GM19239 (cell line): ENCODE data around the gene CYB5R4.

Source experiments
- DNase-seq: peaks from one replicate; pipeline ENCODE4 v3.0.0; 2011; ENCODE audit warnings: low spot score; ENCODE audit not compliant: insufficient read length
- FAIRE-seq: peaks from 2 replicates; lab custom pipeline; 2011; peaks lifted over from hg19 to GRCh38; lab: Jason Lieb, UNC

Gene CYB5R4, protein sequence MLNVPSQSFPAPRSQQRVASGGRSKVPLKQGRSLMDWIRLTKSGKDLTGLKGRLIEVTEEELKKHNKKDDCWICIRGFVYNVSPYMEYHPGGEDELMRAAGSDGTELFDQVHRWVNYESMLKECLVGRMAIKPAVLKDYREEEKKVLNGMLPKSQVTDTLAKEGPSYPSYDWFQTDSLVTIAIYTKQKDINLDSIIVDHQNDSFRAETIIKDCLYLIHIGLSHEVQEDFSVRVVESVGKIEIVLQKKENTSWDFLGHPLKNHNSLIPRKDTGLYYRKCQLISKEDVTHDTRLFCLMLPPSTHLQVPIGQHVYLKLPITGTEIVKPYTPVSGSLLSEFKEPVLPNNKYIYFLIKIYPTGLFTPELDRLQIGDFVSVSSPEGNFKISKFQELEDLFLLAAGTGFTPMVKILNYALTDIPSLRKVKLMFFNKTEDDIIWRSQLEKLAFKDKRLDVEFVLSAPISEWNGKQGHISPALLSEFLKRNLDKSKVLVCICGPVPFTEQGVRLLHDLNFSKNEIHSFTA

DNA sequence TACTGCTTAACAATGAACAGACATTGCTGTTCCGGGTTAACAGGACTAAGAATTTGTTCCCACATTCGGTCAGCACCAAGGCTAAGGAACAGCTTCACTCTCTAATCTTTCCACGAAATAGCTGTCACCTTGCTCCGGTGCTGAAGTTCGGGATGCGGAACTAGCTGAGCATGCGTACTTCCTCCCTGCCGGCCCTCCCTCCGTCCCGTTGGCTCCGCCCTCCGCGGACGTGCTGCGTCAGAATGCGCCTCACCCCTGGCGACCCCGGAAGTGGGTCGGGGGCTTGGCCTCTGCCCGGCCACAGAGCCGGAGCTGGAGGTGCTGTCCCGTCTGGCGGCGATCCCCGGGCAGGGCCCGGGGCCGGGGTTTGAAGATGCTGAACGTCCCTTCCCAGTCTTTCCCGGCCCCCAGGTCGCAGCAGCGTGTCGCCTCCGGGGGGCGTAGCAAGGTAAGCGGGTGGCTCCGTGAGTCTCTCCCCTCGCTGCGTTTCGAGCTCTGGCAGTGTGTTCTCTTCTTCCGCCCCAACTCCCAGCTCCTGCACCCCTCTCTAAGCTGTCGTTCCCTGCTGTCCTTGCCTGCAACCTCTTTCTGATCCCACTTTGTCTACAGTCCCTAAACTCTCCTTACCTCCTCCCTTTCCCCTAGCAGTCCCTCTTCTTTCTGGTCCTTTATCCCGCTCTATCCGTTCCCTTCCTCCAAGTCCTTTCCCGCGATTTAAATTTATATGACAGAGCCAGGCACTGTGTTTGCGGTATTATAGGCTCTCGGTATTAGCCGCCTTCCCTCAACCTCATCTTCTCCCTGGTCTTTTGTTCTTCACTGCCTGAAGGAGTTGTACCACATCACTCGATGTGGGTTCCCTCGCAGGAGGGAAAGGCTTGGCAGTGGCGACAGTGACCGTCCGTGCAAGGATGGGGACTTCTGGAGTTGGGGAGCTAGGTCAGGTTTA is at the start of gene CYB5R4:
Gene CYB5R4 (plus strand): TSS at position 280 of the 949 bp plus-strand sequence. CDS start 94 bp downstream, at position 374.
- DNase-seq (peak; percentile 92), FAIRE-seq (peak; percentile 99)

DNA sequence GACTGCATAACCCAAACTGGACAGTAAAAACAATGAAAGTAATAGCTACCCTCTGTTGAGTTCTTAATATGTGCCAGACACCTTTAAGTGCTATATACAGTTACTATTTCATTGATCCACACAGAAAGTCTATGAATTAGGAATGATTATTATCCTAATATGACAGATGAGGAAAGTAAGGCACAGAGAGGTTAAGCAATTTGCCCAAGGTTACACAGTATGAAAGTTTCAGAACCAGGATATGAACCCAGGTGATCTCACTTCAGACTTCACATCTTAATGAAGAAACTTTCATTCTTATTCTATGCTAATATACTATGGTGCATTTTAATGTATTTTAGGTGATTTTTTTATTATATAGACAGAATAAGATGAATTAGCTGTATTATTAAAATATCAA is 46.9 kb upstream of the CYB5R4 start:
- FAIRE-seq (no peak), DNase-seq (no peak)

DNA sequence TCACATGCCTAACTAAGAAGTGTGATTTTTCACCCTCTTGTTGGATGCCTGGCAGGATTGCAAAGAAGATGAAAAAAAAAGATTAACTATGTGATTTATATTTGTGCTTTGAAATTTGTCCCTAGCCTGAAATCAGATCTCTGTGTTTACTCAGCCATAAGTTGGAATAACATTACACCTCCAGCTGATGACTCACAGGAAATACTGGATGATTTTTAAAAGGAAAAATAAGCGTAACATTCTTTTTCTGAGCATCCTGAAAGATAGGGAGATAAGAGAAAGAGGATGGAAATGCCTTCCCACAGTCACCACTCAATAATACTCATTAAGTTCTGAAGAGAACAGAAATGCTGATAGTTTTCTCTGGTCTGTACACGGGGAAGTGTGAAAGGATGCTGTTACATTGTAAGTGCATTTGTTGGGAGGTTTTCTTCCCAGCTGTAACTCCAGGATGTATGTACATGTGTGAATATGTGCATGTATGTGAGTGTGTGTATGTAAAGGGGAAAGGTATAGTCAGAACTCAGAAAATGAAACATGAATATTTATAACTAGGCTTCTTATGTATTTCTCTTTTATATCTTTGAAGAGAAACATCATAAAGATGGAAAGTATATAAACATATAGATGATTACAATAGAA is 43.7 kb upstream of the CYB5R4 start:
- no peak for FAIRE-seq
- no peak for DNase-seq

DNA sequence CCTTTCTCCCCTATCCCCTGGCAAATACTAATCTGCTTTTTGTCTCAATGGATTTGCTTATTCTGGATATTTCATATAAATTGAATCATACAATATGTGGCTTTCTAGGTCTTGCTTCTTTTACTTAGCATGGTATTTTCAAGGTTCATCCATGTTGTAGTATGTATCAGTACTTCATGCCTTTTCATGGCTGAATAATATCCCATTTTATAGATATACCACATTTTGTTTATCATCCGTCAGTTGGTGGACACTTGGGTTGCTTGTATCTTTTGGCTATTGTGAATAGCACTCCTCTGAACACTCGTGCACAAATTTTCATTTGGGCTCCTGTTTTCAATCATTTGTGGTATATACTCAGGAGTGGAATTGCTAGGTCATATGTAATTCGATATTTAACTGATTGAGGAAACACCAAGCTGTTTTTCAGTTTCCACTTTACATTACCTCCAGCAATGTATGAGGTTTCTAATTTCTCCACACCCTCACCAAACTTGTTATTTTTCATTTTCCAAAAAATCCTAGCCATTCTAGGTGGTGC is 36.8 kb upstream of the CYB5R4 start:
- no peak for FAIRE-seq
- no peak for DNase-seq

DNA sequence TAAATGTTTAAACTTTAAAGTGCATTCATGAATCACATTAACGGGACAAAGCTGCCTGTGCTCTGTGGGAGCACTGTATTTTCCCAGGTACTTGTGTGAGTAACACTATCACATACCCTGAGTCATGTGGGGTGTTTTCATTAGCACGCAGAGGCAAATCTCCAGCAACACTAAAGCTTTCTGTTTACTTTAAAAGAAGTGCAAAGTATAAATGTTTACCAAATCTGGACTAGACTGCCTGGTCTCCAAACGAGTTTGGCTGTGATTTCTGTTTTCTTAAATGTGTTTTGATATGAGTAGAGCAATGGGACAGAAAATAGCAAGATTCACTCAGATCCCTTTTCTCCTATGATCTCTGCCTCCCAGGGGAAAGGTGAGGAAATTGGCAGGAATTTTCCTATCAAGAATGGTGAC is 35.1 kb upstream of the CYB5R4 start:
- FAIRE-seq (no peak), DNase-seq (no peak)

DNA sequence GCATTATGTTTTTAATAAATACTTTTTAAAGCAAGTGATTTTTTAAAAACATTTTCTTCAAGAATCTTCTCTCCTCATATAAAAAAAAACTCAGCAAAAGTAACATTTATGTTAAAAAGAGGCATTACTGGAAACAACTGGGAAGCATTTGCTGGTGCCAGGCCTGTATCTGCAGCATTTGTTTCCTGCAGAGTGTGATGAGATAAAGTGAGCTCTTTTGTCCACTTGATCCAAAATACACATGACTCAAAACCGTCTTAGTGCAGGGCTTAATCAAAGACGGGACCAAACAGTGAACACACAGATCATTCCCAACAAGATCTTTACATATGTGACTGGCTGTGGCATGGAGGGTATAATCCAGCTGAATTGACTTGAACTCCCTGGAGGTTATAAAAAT is 34.7 kb upstream of the CYB5R4 start:
- DNase-seq (no peak), FAIRE-seq (no peak)

DNA sequence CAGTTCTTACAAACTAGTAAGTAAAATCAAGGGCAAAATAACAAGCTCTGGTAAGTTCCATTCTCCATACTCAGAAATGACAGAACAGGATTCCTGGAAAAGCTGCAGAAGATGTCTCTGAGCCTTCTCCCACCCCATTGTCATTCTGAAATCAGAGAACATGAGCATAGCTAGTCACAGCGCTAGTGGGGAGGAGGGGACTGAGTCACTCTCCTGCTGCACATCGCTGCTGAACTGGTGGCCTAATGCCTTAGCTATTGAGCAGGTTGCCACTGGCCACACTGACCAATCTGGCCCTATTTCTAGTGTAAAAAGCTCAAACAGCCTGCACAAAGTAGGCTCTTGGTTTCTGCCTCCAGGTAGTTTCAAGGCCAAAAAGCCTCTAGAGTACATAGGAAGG is 32.4 kb upstream of the CYB5R4 start:
- FAIRE-seq, result no peak
- no peak for DNase-seq

DNA sequence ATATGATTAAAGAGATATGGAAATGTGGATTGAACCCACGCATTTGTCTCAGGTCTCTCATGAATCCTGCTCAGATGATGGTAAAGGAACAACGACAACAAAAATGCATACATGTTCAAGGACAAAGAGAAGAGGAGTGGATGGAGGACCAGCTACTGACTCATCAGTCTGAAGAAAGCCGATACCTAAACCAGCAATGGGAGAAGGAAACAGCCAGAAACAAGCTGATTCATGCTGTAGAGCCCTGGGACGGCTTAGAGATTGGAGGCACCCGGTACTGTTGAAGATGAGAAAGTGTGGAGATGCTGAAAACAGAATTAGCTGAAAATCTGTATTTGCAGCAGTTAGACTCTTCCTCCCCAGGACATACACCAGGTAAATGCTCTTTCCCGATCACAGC is 20.8 kb upstream of the CYB5R4 start:
- FAIRE-seq, result no peak
- no peak for DNase-seq

DNA sequence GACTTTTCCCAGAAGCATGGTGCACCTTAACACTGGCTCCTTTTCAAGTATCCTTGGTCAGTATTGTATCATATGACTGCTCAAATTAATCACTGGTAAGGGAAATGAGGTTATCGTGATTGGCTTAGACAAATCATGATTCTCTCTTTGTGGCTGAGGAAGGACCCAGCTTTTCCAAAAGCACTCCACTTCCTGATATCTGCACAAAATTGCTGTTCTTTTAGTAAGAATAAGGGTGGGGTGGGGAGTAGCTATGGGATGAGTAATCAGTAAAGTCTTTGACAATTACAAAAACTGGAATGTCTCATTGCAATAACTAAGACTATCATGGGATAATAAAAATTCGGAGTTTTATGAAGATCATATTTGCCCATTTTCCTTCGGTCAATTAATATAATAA is 15.3 kb upstream of the CYB5R4 start:
- FAIRE-seq (no peak), DNase-seq (no peak)

DNA sequence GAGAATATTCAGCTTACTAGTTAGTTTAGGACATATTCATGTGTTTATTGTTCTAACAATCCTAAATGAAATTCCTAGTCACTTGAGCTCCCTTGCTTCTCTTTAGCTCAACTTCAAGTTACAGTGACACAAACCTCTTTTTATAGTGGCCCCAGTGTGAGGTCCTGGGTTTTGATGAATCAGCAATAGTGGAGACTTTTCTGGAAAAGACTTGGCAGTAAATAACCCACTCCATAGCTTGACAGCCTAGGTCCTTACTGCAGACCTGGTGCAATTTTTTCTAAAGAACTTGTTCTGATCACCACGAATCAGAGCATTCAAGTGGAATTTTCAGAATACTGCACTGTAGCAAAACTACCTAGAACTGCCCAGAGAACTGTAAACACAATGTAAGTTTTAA is 13.2 kb upstream of the CYB5R4 start:
- no peak for FAIRE-seq
- no peak for DNase-seq

DNA sequence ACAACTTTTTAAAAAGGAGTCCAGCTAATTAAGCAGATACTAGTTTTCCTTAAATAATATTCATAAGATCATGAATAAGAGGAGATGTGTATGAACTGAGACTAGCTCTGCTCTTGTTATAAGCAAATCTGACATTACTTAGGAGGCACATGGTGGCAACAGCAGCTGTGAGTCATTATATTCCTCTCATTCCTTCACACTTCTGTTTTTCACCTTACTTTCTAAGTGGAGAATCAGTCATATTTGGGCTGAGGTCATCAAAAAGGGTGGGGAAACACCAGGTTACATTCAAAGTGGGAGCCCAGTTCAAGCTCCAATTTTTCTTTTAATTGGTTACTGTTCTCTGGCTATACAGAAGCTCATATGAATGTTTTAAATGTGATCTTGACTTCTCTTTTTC is 12.3 kb upstream of the CYB5R4 start:
- DNase-seq (no peak), FAIRE-seq (no peak)

DNA sequence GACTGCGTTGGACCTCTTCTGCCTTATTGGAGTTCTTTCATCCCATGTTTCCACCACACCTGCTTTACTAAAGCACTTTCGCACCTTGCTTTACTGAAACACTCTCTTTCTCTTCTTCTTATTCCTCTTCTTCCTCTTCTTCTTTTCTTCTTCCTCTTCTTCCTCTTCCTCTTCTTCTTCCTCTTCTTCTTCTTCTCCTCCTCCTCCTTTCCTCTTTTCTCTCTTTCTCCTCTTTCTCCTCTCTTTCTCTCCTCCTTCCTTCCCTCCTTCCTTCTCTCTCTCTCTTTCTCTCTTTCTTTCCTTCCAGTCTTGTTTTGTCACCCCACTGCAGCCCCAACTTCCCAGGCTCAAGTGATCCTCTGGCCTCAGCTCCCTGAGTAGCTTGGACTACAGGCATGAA is 10.4 kb upstream of the CYB5R4 start:
- DNase-seq, result no peak
- FAIRE-seq, result no peak

DNA sequence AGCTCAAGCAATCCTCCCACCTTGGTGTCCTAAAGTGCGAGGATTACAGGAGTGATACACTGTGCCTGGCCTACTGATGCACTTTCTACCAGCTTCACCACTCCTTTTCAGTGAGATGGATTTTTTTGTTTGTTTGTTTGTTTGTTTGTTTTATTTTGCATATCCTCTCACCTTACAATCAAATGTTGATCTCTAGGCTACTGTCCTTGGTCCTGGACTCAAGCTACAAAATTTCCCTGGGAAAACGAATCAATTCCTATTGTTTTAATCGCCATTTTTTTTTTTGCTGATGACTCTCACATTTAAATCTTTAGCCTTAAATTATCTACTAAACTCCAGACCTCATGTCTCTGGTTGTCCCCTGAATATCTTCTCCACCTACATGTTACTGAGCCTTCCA is 9.9 kb upstream of the CYB5R4 start:
- FAIRE-seq (no peak), DNase-seq (no peak)

DNA sequence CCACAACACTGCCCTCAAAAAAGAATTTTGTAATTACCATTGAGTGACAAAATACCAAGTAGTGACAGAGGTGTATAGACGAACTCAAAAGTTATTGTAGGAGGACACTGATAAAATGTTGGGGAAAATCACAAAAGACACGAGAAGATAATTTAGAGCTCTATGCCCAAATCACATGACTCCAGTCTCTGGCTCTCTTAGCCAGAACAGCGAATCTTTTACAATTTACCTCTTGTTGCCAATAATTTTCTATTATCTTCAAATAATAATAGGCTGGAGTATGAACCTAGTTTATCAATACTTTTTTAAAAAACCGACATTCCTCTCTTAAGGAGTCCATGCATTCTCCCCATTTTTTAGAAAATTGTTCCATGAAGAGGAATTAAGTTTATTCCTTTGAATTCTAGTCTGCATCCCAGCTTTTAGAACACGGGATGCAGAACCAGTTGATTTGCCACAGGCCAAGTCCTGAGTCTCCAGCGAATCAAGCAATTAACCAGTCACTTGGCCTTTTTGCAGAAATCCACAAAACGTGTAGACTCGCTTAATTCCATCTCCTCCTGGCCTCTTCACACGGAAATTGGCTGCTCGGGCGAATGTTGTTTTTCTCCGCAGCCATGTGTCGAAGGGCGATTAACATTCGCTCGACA is 6.8 kb upstream of the CYB5R4 start:
- peak; percentile 37 for FAIRE-seq

DNA sequence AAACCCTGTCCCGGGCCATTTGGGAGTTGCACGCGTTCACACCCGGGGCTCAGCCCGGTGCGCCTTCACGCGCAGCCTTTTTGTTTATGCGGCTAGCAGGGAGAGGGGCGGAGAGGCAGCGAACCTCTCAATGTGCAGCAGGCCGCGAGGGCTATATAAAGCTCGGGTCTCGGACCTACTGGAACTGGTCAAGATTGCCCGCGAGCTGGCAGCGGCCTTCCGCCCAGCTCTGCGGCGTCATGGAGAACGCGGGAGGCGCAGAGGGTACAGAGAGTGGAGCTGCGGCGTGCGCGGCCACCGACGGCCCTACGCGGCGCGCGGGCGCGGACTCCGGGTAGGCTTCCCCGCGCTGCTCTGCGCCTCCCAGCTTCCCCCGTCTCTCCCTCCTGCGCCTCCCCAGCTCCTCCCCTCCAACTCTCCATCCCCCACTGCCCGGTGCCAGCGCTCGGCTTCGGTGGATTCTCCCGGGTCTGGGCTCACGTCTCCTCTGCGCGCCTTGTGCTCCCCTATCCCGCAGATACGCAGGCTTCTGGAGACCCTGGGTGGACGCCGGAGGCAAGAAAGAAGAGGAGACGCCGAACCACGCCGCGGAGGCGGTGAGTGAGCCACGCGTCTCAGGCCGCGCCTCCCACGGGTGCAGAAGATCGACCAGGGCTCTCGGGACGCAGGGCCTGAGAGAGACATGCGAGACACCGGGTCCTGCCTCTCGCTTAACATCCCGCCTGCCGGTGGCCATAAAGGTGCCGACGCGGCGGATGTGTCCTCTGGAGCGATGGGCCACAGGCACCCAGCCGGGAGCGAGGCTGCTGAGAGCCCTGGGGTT is 6.1 kb upstream of the CYB5R4 start, which contains the start of gene RIPPLY2:
Gene RIPPLY2 (plus strand): TSS at position 183 of the 823 bp plus-strand sequence. CDS start 57 bp downstream, at position 240.
- no peak for DNase-seq
- no peak for FAIRE-seq

More for the DNA sequence above, 6.8 kb upstream of the CYB5R4 start:
- no peak for DNase-seq

DNA sequence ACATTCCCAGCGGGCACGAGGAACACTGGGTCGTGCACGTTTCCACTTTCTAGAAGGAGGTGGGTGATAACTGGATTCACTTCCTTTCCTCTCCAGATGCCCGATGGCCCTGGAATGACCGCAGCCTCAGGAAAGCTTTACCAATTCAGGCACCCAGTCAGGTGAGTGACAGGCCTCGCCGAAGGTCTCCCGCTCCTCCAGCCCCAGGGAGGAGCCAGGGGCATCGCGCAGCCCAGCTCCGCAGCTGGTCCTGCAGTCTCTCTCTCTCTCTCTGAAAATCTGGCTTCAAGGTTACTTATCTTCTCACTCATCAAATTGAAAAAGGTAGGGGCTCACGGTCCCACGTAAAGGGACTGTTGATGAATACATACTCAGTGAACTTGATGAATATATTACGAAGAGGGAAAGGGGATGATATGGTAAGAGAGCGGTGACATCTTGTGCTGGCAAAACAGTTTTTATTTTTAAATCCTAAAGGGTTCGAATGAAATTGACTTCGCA is 5.4 kb upstream of the CYB5R4 start:
- FAIRE-seq (no peak), DNase-seq (no peak)

DNA sequence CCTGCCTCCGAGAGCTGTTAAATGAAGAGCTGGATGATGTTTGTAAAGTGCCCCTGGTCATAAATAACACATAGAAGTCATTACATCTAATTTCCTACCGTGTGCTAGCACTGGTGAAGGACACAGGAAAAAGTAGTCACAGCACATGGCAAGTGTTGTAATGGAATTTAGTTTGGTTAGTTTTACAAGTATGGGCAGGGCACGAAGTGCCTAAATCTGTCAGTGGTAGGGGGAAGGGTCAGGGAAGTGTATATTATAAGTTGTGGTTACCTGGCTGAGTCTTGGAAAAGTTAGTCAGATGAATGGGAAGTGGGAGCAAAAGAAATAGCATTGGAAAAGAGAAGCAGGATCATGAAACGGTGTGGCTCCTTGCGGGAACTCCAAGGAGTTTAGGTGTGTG is 4.7 kb upstream of the CYB5R4 start:
- DNase-seq (no peak), FAIRE-seq (no peak)

DNA sequence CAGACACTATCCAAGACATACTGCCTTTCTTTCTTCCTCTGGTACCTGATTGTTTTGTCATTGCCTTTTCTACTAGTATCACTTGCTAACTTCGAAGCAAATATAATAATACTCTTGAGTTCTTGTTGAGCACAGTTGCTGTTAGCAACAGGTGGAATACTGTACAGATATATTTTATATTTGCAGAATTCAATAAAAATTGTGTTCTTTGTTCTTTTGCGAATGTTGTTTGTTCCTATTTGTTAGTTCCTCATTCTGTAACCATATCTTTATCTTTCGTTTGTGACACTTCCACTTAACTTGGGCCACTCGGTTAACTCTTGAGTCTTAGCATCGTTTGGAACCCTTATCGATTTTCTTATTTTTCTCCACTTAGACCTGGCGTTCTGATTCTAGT is 868 bp downstream of the CYB5R4 start:
- DNase-seq (no peak), FAIRE-seq (no peak)
